Transverse colon (tissue), 4 donors: Measurements from ENCODE around the gene PTGER1. TPM values are rescaled to one million over a fixed set of nuclear protein-coding genes. Genes with fewer than 3 reads are reported as not detected.
A peak's percentile ranks its signal among the peaks of the same experiment; 100 is the strongest.

Experiments used
- DNase-seq: peaks from one replicate; pipeline ENCODE4 v3.0.0-alpha.2; 2019
- H3K27ac ChIP-seq, 4 donors: fragments of 200-600 bp; sonication (generic); 2 replicates each; pipeline ENCODE4 v1.5.1; 2016 to 2018; ENCODE audit warnings: inconsistent platforms in 4 of 4
- H3K27me3 ChIP-seq: fragments of 200-600 bp; sonication (generic); 2 replicates; pipeline ENCODE4 v1.5.1; 2017; ENCODE audit warnings: inconsistent platforms
- H3K36me3 ChIP-seq, 4 donors: fragments of 200-600 bp; sonication (generic); 2 replicates each; pipeline ENCODE4 v1.5.1; 2017 to 2019; ENCODE audit warnings: inconsistent platforms in 4 of 4
- H3K4me1 ChIP-seq, 4 donors: fragments of 200-600 bp; sonication (generic); 2 replicates each; pipeline ENCODE4 v1.5.1; 2017 to 2020; ENCODE audit warnings: inconsistent platforms in 4 of 4
- H3K4me3 ChIP-seq, 4 donors: fragments of 200-600 bp; sonication (generic); 1 replicate in 1 of 4; 2 replicates in 3 of 4; pipeline versions ENCODE4 v1.5.1 to v1.6.1; 2017 to 2019; ENCODE audit warnings: inconsistent platforms in 4 of 4
- H3K9me3 ChIP-seq, 2 donors: fragments of 200-600 bp; sonication (generic); 2 replicates each; pipeline ENCODE4 v1.5.1; 2017 to 2019; ENCODE audit warnings: inconsistent platforms in 2 of 2
- CTCF ChIP-seq, 5 experiments: fragments of 200-600 bp in 3 of 5; fragments of 450-650 bp in 2 of 5; sonication (generic) in 3 of 5; IDR thresholded peaks; 1 replicate in 2 of 5; 2 replicates in 3 of 5; pipeline ENCODE4 v1.5.1; 2016 to 2017; ENCODE audit warnings: antibody characterized with exemption in 5 of 5, inconsistent platforms in 3 of 5, mild to moderate bottlenecking in 2 of 5, moderate library complexity in 1 of 5
- EP300 ChIP-seq: sonication (generic); formaldehyde crosslinking; IDR thresholded peaks from one replicate; pipeline ENCODE4 v1.6.1; 2017; ENCODE audit warnings: antibody characterized with exemption, low read depth
- POLR2A ChIP-seq: fragments of 450-650 bp; IDR thresholded peaks from one replicate; pipeline ENCODE4 v1.6.1; 2016; ENCODE audit warnings: antibody characterized with exemption, mild to moderate bottlenecking, moderate library complexity
- POLR2AphosphoS5 ChIP-seq, 3 donors: sonication (generic); formaldehyde crosslinking; IDR thresholded peaks; one replicate each; pipeline ENCODE4 v1.6.1; 2016; ENCODE audit warnings: antibody characterized with exemption in 3 of 3
- WGBS, 2 donors: methylation state at CpG; one replicate each; pipeline ENCODE4 v1.1.5; 2018; ENCODE audit warnings: low coverage in 1 of 2; 5-methylcytosine and 5-hydroxymethylcytosine counted together
- in situ Hi-C, 4 donors: fragments of 200-750 bp; cut with MboI; loops; one replicate each; pipeline versions ENCODE4 v1.15.0 to v1.15.1; 2017; ENCODE audit warnings: low sequenced_read_pairs in 3 of 4, low pct_ligation_motif_present in 1 of 4, low pct_unique_long_range_greater_than_20kb in 1 of 4
- intact Hi-C: fragments of 100-400 bp; cut with DNase I; formaldehyde crosslinking; loops from one replicate; pipeline ENCODE4 v1.15.1; 2023; ENCODE audit warnings: low total_unique reads
- total RNA-seq, 4 donors: library from RNA; depleted of rRNA; stranded (reverse); fragments of >200 nt; gene quantifications; one replicate each; pipeline ENCODE4 v1.1.0, GENCODE V29; 2016

PTGER1 gene
- total RNA-seq, 4 donors from 2014 or later, result 1.1 to 1.2 TPM; not detected in 2

- WGBS, 2 donors, result 86% methylated on average over 7 of the region's 7 CpGs; no CpG with 5 or more reads in 1 of the 2 donors
- Histone ChIP-seq H3K9me3 (no peaks in the 10 kb centered on the region), H3K36me3 (peaks cover 0 to 20% (median 0%) of the 10 kb centered on the region in 4 donors), H3K27me3 (peaks cover 34% of the 10 kb centered on the region), H3K4me1 (peaks cover 19 to 43% (median 38%) of the 10 kb centered on the region in 4 donors), H3K4me3 (no peak overlapping the region), H3K27ac (peak overlapping the region in 2 of 4 donors; percentile 23 to 43)
- DNase-seq, result no peak
- in situ Hi-C loops, result no loop called here
- no peak for TF ChIP-seq POLR2AphosphoS5 (IDR thresholded peaks at IDR 0.05)
- TF ChIP-seq POLR2A, result no peak
- no peak for TF ChIP-seq CTCF (IDR thresholded peaks at IDR 0.05)
- no peak for TF ChIP-seq EP300
- intact Hi-C loops, result loop anchor here (10.0 kb wide), 1 partner anchor 331 kb away; no protein-coding TSS in a partner anchor
These were observed 1.1 kb upstream of the PTGER1 start for GRCh38 chr19:14476327-14476672.

GRCh38 chr19:14474827-14475226 lies 327 bp downstream of the PTGER1 start:
- no peak for DNase-seq
- Histone ChIP-seq H3K36me3 (peaks cover 0 to 19% (median 0%) of the 10 kb centered on the region in 4 donors), H3K4me1 (peaks cover 19 to 43% (median 37%) of the 10 kb centered on the region in 4 donors), H3K4me3 (peak overlapping the region in 1 of 4 donors; percentile 3), H3K27me3 (peaks cover 34% of the 10 kb centered on the region), H3K9me3 (no peaks in the 10 kb centered on the region), H3K27ac (peak overlapping the region in 1 of 4 donors; percentile 5)
- no peak for TF ChIP-seq POLR2AphosphoS5 (IDR thresholded peaks at IDR 0.05)
- peak; percentile 9 for TF ChIP-seq POLR2A
- in situ Hi-C loops (loop anchor here in 1 of 4 donors (25.0 kb wide), 1 partner anchor 288 kb away; no protein-coding TSS in a partner anchor), intact Hi-C loops (loop anchor here (10.0 kb wide), 1 partner anchor 330 kb away; no protein-coding TSS in a partner anchor)
- WGBS, 2 donors, result 32 to 43% methylated on average over 1 to 12 of the region's 12 CpGs

- intact Hi-C loops (loop anchor here (10.0 kb wide), 1 partner anchor 329 kb away; no protein-coding TSS in a partner anchor), in situ Hi-C loops (loop anchor here in 1 of 4 donors (25.0 kb wide), 1 partner anchor 287 kb away; no protein-coding TSS in a partner anchor)
- TF ChIP-seq CTCF (IDR thresholded peaks at IDR 0.05), result no peak
- no peak for TF ChIP-seq POLR2A
- TF ChIP-seq EP300, result no peak
- no peak for TF ChIP-seq POLR2AphosphoS5 (IDR thresholded peaks at IDR 0.05)
- DNase-seq, result peak; percentile 53
- peaks cover 0 to 13% (median 0%) of the 10 kb centered on the region in 4 donors for H3K36me3 ChIP-seq
- WGBS, 2 donors, result 38% methylated on average over 31 of the region's 53 CpGs; no CpG with 5 or more reads in 1 of the 2 donors
- peaks cover 19 to 43% (median 37%) of the 10 kb centered on the region in 4 donors for H3K4me1 ChIP-seq
- H3K4me3 ChIP-seq, result peak overlapping the region in 1 of 4 donors; percentile 24
- no peaks in the 10 kb centered on the region for H3K9me3 ChIP-seq
- H3K27me3 ChIP-seq, result peaks cover 34% of the 10 kb centered on the region
- no peak overlapping the region for H3K27ac ChIP-seq
These were observed 1.1 kb downstream of the PTGER1 start for GRCh38 chr19:14473978-14474578.

- peaks cover 0 to 6% (median 0%) of the 10 kb centered on the region in 4 donors for H3K36me3 ChIP-seq
- peak overlapping the region in 1 of 4 donors; percentile 24 for H3K4me3 ChIP-seq
- peaks cover 34% of the 10 kb centered on the region for H3K27me3 ChIP-seq
- in situ Hi-C loops, result loop anchor here in 1 of 4 donors (25.0 kb wide), 1 partner anchor 286 kb away; no protein-coding TSS in a partner anchor
- 33 to 60% methylated on average over 1 to 57 of the region's 97 CpGs for WGBS, 2 donors
- H3K9me3 ChIP-seq, result no peaks in the 10 kb centered on the region
- intact Hi-C loops, result loop anchor here (10.0 kb wide), 1 partner anchor 329 kb away; no protein-coding TSS in a partner anchor
- TF ChIP-seq POLR2A, result no peak
- no peak for TF ChIP-seq EP300
- TF ChIP-seq CTCF (IDR thresholded peaks at IDR 0.05), result no peak
- TF ChIP-seq POLR2AphosphoS5 (IDR thresholded peaks at IDR 0.05), result no peak
- H3K4me1 ChIP-seq, result peaks cover 19 to 43% (median 37%) of the 10 kb centered on the region in 4 donors
- no peak for DNase-seq
- no peak overlapping the region for H3K27ac ChIP-seq
These were observed 1.8 kb downstream of the PTGER1 start for GRCh38 chr19:14473073-14473977.
